Natural killer cell (primary cell): Measurements from ENCODE around the gene REELD1. TPM values are rescaled to one million over a fixed set of nuclear protein-coding genes. Genes with fewer than 3 reads are reported as not detected.

Experiments
- ATAC-seq, 3 donors: fragments of 150-1000 bp in 2 of 3; fragments of 200-7000 bp in 1 of 3; cut with Tn5 transposase; 1 replicate in 1 of 3; 2 replicates in 2 of 3; pipeline ENCODE4 v1.10.0; 2021; ENCODE audit warnings: mild to moderate bottlenecking in 2 of 3, moderate library complexity in 2 of 3
- DNase-seq, 2 donors: peaks; one replicate each; pipeline versions ENCODE4 v3.0.0 to v3.0.0-alpha.2; 2013 to 2021; ENCODE audit warnings: mixed read lengths in 1 of 2
- H3K27ac ChIP-seq: one replicate; pipeline ENCODE4 v1.5.1; 2013; ENCODE audit warnings: mild to moderate bottlenecking, low read length
- H3K27me3 ChIP-seq: one replicate; pipeline ENCODE4 v1.6.1; 2013; ENCODE audit warnings: low read length; ENCODE audit not compliant: control insufficient read depth, insufficient read depth
- H3K36me3 ChIP-seq: one replicate; pipeline ENCODE4 v1.6.1; 2013; ENCODE audit warnings: low read length; ENCODE audit not compliant: control insufficient read depth, insufficient read depth
- H3K4me1 ChIP-seq: one replicate; pipeline ENCODE4 v1.6.1; 2013; ENCODE audit warnings: low read length; ENCODE audit not compliant: control insufficient read depth, insufficient read depth
- H3K4me3 ChIP-seq: one replicate; pipeline ENCODE4 v1.5.1; 2013; ENCODE audit warnings: low read length
- H3K9me3 ChIP-seq: one replicate; pipeline ENCODE4 v1.6.1; 2013; ENCODE audit warnings: low read length; ENCODE audit not compliant: control insufficient read depth, insufficient read depth
- H3K27ac Mint-ChIP-seq, 2 donors: one replicate each; pipeline ENCODE4 v1.8.0; 2022; ENCODE audit warnings: mild to moderate bottlenecking in 2 of 2, mixed read lengths in 2 of 2, moderate library complexity in 1 of 2
- H3K27me3 Mint-ChIP-seq, 2 donors: one replicate each; pipeline ENCODE4 v1.8.0; 2022; ENCODE audit warnings: low read depth in 2 of 2, mixed read lengths in 2 of 2
- H3K36me3 Mint-ChIP-seq: one replicate; pipeline ENCODE4 v1.8.0; 2022; ENCODE audit warnings: mixed read lengths
- H3K4me1 Mint-ChIP-seq, 2 donors: one replicate each; pipeline ENCODE4 v1.8.0; 2022; ENCODE audit warnings: mixed read lengths in 2 of 2
- H3K4me3 Mint-ChIP-seq: one replicate; pipeline ENCODE4 v1.8.0; 2022; ENCODE audit warnings: mild to moderate bottlenecking, moderate library complexity, mixed read lengths
- H3K9me3 Mint-ChIP-seq, 2 donors: one replicate each; pipeline ENCODE4 v1.8.0; 2022; ENCODE audit warnings: mixed read lengths in 2 of 2
- CTCF ChIP-seq: fragments of 200-600 bp; IDR thresholded peaks from one replicate; pipeline ENCODE4 v1.8.0; 2022; ENCODE audit warnings: antibody characterized with exemption
- WGBS: methylation state at CpG from one replicate; pipeline ENCODE4 v1.1.7; 2013; ENCODE audit warnings: missing lambda C conversion rate; ENCODE audit not compliant: insufficient coverage; 5-methylcytosine and 5-hydroxymethylcytosine counted together
- intact Hi-C: fragments of 100-400 bp; cut with micrococcal nuclease; formaldehyde crosslinking; loops from one replicate; pipeline ENCODE4 v1.14.2; 2022
- total RNA-seq, 4 donors: library from RNA; stranded (reverse); fragments of 120-200 nt in 1 of 4; gene quantifications; one replicate each; pipeline versions ENCODE4 v1.2.3 to v1.2.4, GENCODE V29; 2013 to 2022

The REELD1 gene
- total RNA-seq, 3 donors from 2014 or later (not counting 1 experiment from before 2014, with no cell fraction given): 0.72 to 2.2 (median 1.1) TPM

GRCh38 chr4:146224326-146224966, 10.1 kb downstream of the REELD1 start:
- no peak for TF ChIP-seq CTCF
- H3K36me3 ChIP-seq: no peaks in the 10 kb centered on the region
- H3K27ac ChIP-seq: no peak overlapping the region
- Mint-ChIP-seq H3K36me3 (no peaks in the 10 kb centered on the region), H3K27me3 (peaks cover 0 to 17% of the 10 kb centered on the region in 2 donors), H3K4me1 (no peaks in the 10 kb centered on the region), H3K4me3 (no peak overlapping the region), H3K9me3 (no peaks in the 10 kb centered on the region), H3K27ac (no peak overlapping the region)
- intact Hi-C loops: no loop called here
- no peaks in the 10 kb centered on the region for H3K27me3 ChIP-seq
- WGBS: 75% methylated on average over 8 of the region's 8 CpGs
- no peak for ATAC-seq
- H3K4me1 ChIP-seq: no peaks in the 10 kb centered on the region
- no peaks in the 10 kb centered on the region for H3K9me3 ChIP-seq
- no peak overlapping the region for H3K4me3 ChIP-seq
- no peak for DNase-seq

GRCh38 chr4:146229406-146229805, 15.1 kb downstream of the REELD1 start:
- DNase-seq (no peak), ATAC-seq (no peak)
- Mint-ChIP-seq H3K9me3 (no peaks in the 10 kb centered on the region), H3K27me3 (peaks cover 0 to 34% of the 10 kb centered on the region in 2 donors), H3K4me3 (no peak overlapping the region), H3K4me1 (no peaks in the 10 kb centered on the region), H3K27ac (no peak overlapping the region), H3K36me3 (no peaks in the 10 kb centered on the region)
- Histone ChIP-seq H3K4me3 (no peak overlapping the region), H3K36me3 (no peaks in the 10 kb centered on the region), H3K27me3 (no peaks in the 10 kb centered on the region), H3K27ac (no peak overlapping the region), H3K9me3 (no peaks in the 10 kb centered on the region), H3K4me1 (no peaks in the 10 kb centered on the region)
- intact Hi-C loops: no loop called here
- TF ChIP-seq CTCF: no peak

GRCh38 chr4:146232131-146232722, 17.9 kb downstream of the REELD1 start:
- no peaks in the 10 kb centered on the region for H3K9me3 Mint-ChIP-seq
- WGBS: 73% methylated on average over 1 of the region's 1 CpG
- Histone ChIP-seq H3K4me1 (no peaks in the 10 kb centered on the region), H3K36me3 (no peaks in the 10 kb centered on the region), H3K27ac (no peak overlapping the region), H3K27me3 (no peaks in the 10 kb centered on the region), H3K4me3 (no peak overlapping the region), H3K9me3 (no peaks in the 10 kb centered on the region)
- no peaks in the 10 kb centered on the region for H3K36me3 Mint-ChIP-seq
- intact Hi-C loops: no loop called here
- H3K4me1 Mint-ChIP-seq: no peaks in the 10 kb centered on the region
- H3K27me3 Mint-ChIP-seq: peaks cover 0 to 38% of the 10 kb centered on the region in 2 donors
- ATAC-seq: no peak
- no peak overlapping the region for H3K4me3 Mint-ChIP-seq
- TF ChIP-seq CTCF: no peak
- no peak for DNase-seq
- no peak overlapping the region for H3K27ac Mint-ChIP-seq
